ENCODE results near the gene GALT. TPM values are rescaled to one million over a fixed set of nuclear protein-coding genes. Genes with fewer than 3 reads are reported as not detected.

Gene GALT
- total RNA-seq, result 10 to 100 TPM; 49.6 to 50.5 TPM
- long read RNA-seq, transcript GALT-201 (11 exons, 1,768 nt), result major isoform, 24 of 48 reads
- long read RNA-seq, partial matches to known transcripts, result 9 of 48 reads
- long read RNA-seq, other reads (novel, unspliced or antisense), result 14 of 48 reads

GRCh38 chr9:34646211-34647083, at the start of gene GALT:
GALT (plus strand) TSS chr9:34646675; CDS start chr9:34646705, 30 bp downstream.
- peak; percentile 97 to 99 for DNase-seq
- intact Hi-C loops (cut with DNase I, micrococcal nuclease), result no loop called here
- peak; percentile 84 for ATAC-seq

GRCh38 chr9:34599546-34599945, 46.9 kb upstream of the GALT start:
- DNase-seq, result no peak
- intact Hi-C loops (cut with DNase I, micrococcal nuclease), result loop anchor here in 1 of 2 donors (10.0 kb wide), 1 partner anchor 185 kb away; no protein-coding TSS in a partner anchor
- no peak for ATAC-seq

- intact Hi-C loops (cut with DNase I, micrococcal nuclease), result no loop called here
- no peak for DNase-seq
- ATAC-seq, result no peak
Observed at GRCh38 chr9:34600908-34601307, 45.6 kb upstream of the GALT start.

- intact Hi-C loops (cut with DNase I, micrococcal nuclease), result no loop called here
- ATAC-seq, result no peak
- no peak for DNase-seq
Observed at GRCh38 chr9:34601937-34602573, 44.4 kb upstream of the GALT start.

- ATAC-seq (peak; percentile 75), DNase-seq (peak; percentile 61 to 87)
- intact Hi-C loops (cut with DNase I, micrococcal nuclease), result no loop called here
Observed at GRCh38 chr9:34603610-34604231, 42.8 kb upstream of the GALT start.

GRCh38 chr9:34606190-34606589, 40.3 kb upstream of the GALT start:
- DNase-seq (no peak), ATAC-seq (no peak)
- intact Hi-C loops (cut with DNase I, micrococcal nuclease), result no loop called here

- ATAC-seq (peak; percentile 72), DNase-seq (no peak)
- intact Hi-C loops (cut with DNase I, micrococcal nuclease), result no loop called here
Observed at GRCh38 chr9:34606905-34607304, 39.6 kb upstream of the GALT start.

DNA sequence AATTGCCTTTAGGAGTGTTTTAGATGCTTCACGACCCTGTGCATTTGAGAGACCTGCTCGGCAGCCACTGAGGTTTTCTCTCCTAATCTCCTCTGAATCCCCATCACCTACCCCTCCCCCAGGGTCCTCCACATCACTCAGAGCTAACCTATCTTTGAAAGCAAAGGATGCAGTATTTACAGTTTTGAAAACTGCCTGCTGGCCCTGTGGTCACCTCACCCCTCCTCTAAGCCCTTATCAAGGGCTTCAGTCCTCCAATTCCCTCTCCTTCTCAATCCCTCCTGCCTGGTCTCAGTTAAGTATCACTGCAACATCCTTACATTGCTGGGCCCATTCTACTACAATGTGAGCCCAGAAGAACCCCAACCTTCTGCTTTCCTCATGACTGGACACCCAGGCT, 39.1 kb upstream of the GALT start:
- ATAC-seq (no peak), DNase-seq (no peak)
- intact Hi-C loops (cut with DNase I, micrococcal nuclease), result no loop called here

DNA sequence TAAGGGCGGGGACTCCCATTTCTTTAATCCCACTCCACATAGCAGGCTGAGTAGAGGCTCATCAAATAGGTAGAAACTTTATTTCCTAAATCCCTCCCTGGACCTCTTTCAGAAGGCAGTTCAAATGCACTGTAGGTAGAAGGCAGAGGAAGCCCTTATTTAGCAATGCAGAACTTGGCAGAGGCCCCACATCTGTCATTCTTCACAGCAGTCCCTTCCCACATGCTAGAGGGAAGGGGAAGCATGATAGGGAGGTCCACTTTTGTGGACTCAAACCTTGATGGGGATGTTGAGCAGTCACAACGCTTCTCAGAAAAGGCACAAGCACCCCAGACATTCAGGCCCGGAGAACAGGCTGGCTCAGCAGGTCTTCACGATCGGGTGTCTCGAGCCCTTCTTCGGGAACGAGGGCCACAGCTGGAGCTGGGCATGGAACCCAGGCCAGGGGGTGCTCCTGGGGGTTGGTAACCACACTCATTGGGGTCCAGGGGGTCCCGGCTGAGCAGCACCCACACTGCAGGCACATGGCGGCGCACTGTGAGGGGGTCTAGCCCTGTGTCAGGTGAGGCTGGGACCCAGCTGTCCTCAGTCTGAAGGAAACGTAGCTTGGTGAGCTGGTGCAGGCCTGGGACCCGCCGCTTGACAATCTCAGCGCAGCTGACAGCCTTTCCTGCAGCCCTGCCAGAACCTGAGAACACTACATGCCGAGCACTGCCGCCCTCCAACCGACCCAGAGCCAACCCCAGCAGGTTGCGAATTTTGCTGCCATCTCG, 35.9 kb upstream of the GALT start:
- no peak for ATAC-seq
- intact Hi-C loops (cut with DNase I, micrococcal nuclease), result loop anchor here in 1 of 2 donors (10.0 kb wide), 1 partner anchor 94 kb away; no protein-coding TSS in a partner anchor
- no peak for DNase-seq

GRCh38 chr9:34611251-34611810, 35.1 kb upstream of the GALT start:
- intact Hi-C loops (cut with DNase I, micrococcal nuclease), result loop anchor here in 1 of 2 donors (10.0 kb wide), 1 partner anchor 93 kb away; no protein-coding TSS in a partner anchor
- peak; percentile 33 for ATAC-seq
- DNase-seq, result no peak

- intact Hi-C loops (cut with DNase I, micrococcal nuclease), result loop anchor here in 1 of 2 donors (10.0 kb wide), 1 partner anchor 93 kb away; no protein-coding TSS in a partner anchor
- peak; percentile 86 to 88 for DNase-seq
- ATAC-seq, result peak; percentile 95
Observed at GRCh38 chr9:34611811-34612787, 34.4 kb upstream of the GALT start, which contains the start of gene RPP25L. RPP25L (minus strand) TSS chr9:34612097; CDS start chr9:34611296, 801 bp downstream.

GRCh38 chr9:34612788-34613390, 33.6 kb upstream of the GALT start:
- intact Hi-C loops (cut with DNase I, micrococcal nuclease), result loop anchor here in 1 of 2 donors (10.0 kb wide), 1 partner anchor 92 kb away; no protein-coding TSS in a partner anchor
- ATAC-seq (peak; percentile 66), DNase-seq (peak; percentile 67 to 85)

GRCh38 chr9:34615132-34615531, 31.3 kb upstream of the GALT start:
- intact Hi-C loops (cut with DNase I, micrococcal nuclease), result loop anchor here in 1 of 2 donors (10.0 kb wide), 1 partner anchor 90 kb away; no protein-coding TSS in a partner anchor
- no peak for ATAC-seq
- no peak for DNase-seq

DNA sequence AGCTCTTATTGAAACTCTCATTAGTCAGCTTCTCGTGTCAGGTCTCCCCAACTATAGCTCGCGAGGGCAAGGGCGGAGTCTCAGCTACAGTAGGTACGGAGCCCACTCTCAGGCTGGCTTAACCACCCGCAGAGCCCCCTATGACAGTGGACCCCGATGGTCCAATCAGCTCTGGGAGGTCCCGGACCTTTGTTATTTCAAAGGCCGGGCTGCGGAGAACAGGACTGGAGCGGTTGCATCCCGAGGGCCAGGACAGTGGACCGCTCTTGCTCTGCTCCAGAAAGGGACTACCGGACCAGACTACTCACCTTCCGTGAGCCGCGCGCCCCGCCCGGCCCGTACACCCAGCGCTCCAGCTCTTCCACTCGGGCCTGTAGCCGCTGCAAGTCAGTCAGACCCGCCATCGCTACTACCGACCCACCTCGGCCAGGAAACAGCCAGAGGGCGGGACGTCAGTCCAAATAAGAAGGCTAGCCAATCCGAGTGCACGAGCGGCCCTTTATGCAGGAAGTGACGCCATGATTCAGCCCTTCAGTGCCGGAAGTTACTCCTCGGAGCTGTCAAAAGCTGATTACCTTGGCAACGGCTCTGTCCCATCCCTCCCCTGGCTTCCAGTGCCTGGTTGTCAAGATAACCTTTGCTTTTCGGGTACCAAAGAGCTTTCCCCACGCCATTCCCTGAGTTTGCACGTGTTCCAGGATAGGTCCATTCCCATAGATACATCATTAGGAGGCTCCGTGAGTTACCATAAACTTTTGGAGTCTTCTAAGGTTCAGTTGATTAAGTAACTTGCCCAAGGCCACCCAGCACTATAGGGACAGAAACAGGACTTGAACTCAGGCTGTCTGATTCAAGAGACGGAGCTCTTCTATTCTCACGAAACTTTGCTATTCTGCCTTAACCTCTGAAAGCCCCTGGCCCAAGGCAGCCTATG, 26.1 kb upstream of the GALT start, which contains the start of gene DCTN3:
Gene DCTN3 (minus strand): TSS at position 435 of the 934 bp plus-strand sequence. CDS start 31 bp downstream, at position 404.
- DNase-seq (peak; percentile 94), ATAC-seq (peak; percentile 100)
- intact Hi-C loops (cut with DNase I, micrococcal nuclease), result no loop called here

Data from left colon (tissue), 2 donors.